Activated B cell treated with CpG ODN at 0.5 μM for 24 hours (primary cell): ENCODE measurements around the gene SEMA3A. TPM values are rescaled to one million over a fixed set of nuclear protein-coding genes. Genes with fewer than 3 reads are reported as not detected.
"Not testable (repeated sequence)": the region's sequence is repeated elsewhere in the genome, so short reads cannot be mapped to it uniquely, and the experiment has no call there.

ENCODE experiments used
- ATAC-seq: fragments of 200-7000 bp; cut with Tn5 transposase; one replicate; pipeline ENCODE4 v1.10.0; 2021; ENCODE audit warnings: low read depth, mild to moderate bottlenecking, moderate library complexity
- CTCF ChIA-PET: fragments of 350-600 bp; sonication (Branson Sonifier 250); formaldehyde crosslinking; loops from one replicate; lab custom pipeline; 2021; ENCODE audit warnings: antibody characterized with exemption; lab: Charles Lee
- POLR2A ChIA-PET: fragments of 350-600 bp; sonication (Branson Sonifier 250); formaldehyde crosslinking; loops from one replicate; lab custom pipeline; 2021; ENCODE audit warnings: antibody characterized with exemption; lab: Charles Lee
- DNase-seq: peaks from one replicate; pipeline ENCODE4 v3.0.0; 2022
- H3K27ac Mint-ChIP-seq: one replicate; pipeline ENCODE4 v1.8.0; 2020; ENCODE audit warnings: mixed read lengths
- H3K27me3 Mint-ChIP-seq: one replicate; pipeline ENCODE4 v1.8.0; 2021; ENCODE audit warnings: mixed read lengths
- H3K36me3 Mint-ChIP-seq: one replicate; pipeline ENCODE4 v1.8.0; 2021; ENCODE audit warnings: low read depth, mixed read lengths
- H3K4me1 Mint-ChIP-seq: one replicate; pipeline ENCODE4 v1.8.0; 2021; ENCODE audit warnings: mixed read lengths
- H3K4me3 Mint-ChIP-seq: one replicate; pipeline ENCODE4 v1.8.0; 2020; ENCODE audit warnings: mild to moderate bottlenecking, mixed read lengths
- H3K9me3 Mint-ChIP-seq: one replicate; pipeline ENCODE4 v1.8.0; 2020; ENCODE audit warnings: mixed read lengths
- CTCF ChIP-seq: fragments of 200-600 bp; IDR thresholded peaks from one replicate; pipeline ENCODE4 v1.8.0; 2022; ENCODE audit warnings: antibody characterized with exemption, mild to moderate bottlenecking
- intact Hi-C: fragments of 100-400 bp; cut with micrococcal nuclease; formaldehyde crosslinking; loops from one replicate; pipeline ENCODE4 v1.15.1; 2024
- total RNA-seq: library from RNA; stranded (reverse); gene quantifications from 2 replicates; pipeline ENCODE4 v1.2.3, GENCODE V29; 2022

SEMA3A gene
- total RNA-seq, 1 donor from 2014 or later, result not detected

GRCh38 chr7:84224505-84224904, 29.9 kb upstream of the SEMA3A start:
- Mint-ChIP-seq H3K4me1 (no peaks in the 10 kb centered on the region), H3K4me3 (no peak overlapping the region), H3K27ac (no peak overlapping the region), H3K9me3 (peaks cover 4% of the 10 kb centered on the region), H3K36me3 (no peaks in the 10 kb centered on the region), H3K27me3 (no peaks in the 10 kb centered on the region)
- CTCF ChIA-PET, result no interaction called here
- no peak for DNase-seq
- no peak for ATAC-seq
- no peak for TF ChIP-seq CTCF
- POLR2A ChIA-PET, result no interaction called here
- intact Hi-C loops, result no loop called here

GRCh38 chr7:84219310-84219709, 24.7 kb upstream of the SEMA3A start:
- H3K27ac Mint-ChIP-seq, result no peak overlapping the region
- H3K36me3 Mint-ChIP-seq, result no peaks in the 10 kb centered on the region
- ATAC-seq (no peak), DNase-seq (no peak)
- no peaks in the 10 kb centered on the region for H3K27me3 Mint-ChIP-seq
- H3K4me3 Mint-ChIP-seq, result no peak overlapping the region
- intact Hi-C loops, result no loop called here
- no peaks in the 10 kb centered on the region for H3K4me1 Mint-ChIP-seq
- TF ChIP-seq CTCF, result no peak
- POLR2A ChIA-PET, result no interaction called here
- CTCF ChIA-PET, result no interaction called here
- peaks cover 6% of the 10 kb centered on the region for H3K9me3 Mint-ChIP-seq

- no peaks in the 10 kb centered on the region for H3K36me3 Mint-ChIP-seq
- H3K27ac Mint-ChIP-seq, result no peak overlapping the region
- no peaks in the 10 kb centered on the region for H3K27me3 Mint-ChIP-seq
- no peaks in the 10 kb centered on the region for H3K4me1 Mint-ChIP-seq
- intact Hi-C loops, result no loop called here
- CTCF ChIA-PET, result no interaction called here
- no peak overlapping the region for H3K4me3 Mint-ChIP-seq
- DNase-seq, result no peak
- POLR2A ChIA-PET, result no interaction called here
- TF ChIP-seq CTCF, result no peak
- no peak for ATAC-seq
- H3K9me3 Mint-ChIP-seq, result peaks cover 6% of the 10 kb centered on the region
Observed at GRCh38 chr7:84218681-84219080, 24.1 kb upstream of the SEMA3A start.

GRCh38 chr7:84216472-84216871, 21.9 kb upstream of the SEMA3A start:
- no peaks in the 10 kb centered on the region for H3K36me3 Mint-ChIP-seq
- ATAC-seq, result no peak

GRCh38 chr7:84214757-84215156, 20.2 kb upstream of the SEMA3A start:
- ATAC-seq, POLR2A ChIA-PET, CTCF ChIA-PET, H3K4me3 Mint-ChIP-seq, H3K9me3 Mint-ChIP-seq, H3K36me3 Mint-ChIP-seq, intact Hi-C loops, H3K27ac Mint-ChIP-seq, H3K4me1 Mint-ChIP-seq, H3K27me3 Mint-ChIP-seq, DNase-seq: not testable (repeated sequence)

More at GRCh38 chr7:84216472-84216871, 21.9 kb upstream of the SEMA3A start:
- no peak for TF ChIP-seq CTCF
- Mint-ChIP-seq H3K4me3 (no peak overlapping the region), H3K4me1 (no peaks in the 10 kb centered on the region), H3K27ac (no peak overlapping the region), H3K27me3 (no peaks in the 10 kb centered on the region), H3K9me3 (peaks cover 6% of the 10 kb centered on the region)
- no peak for DNase-seq
- intact Hi-C loops, result no loop called here
- ChIA-PET CTCF (no interaction called here), POLR2A (no interaction called here)

- Mint-ChIP-seq H3K27me3 (no peaks in the 10 kb centered on the region), H3K4me1 (no peaks in the 10 kb centered on the region), H3K4me3 (no peak overlapping the region), H3K36me3 (no peaks in the 10 kb centered on the region), H3K9me3 (peaks cover under 1% of the 10 kb centered on the region), H3K27ac (no peak overlapping the region)
- ChIA-PET POLR2A (no interaction called here), CTCF (no interaction called here)
- DNase-seq (no peak), ATAC-seq (no peak)
- intact Hi-C loops, result no loop called here
- TF ChIP-seq CTCF, result no peak
Observed at GRCh38 chr7:84210301-84210700, 15.7 kb upstream of the SEMA3A start.
